ENCODE measurements around the gene DHH. TPM values are rescaled to one million over a fixed set of nuclear protein-coding genes. Genes with fewer than 3 reads are reported as not detected.

The DHH gene
- total RNA-seq, 1 donor from 2014 or later, result 0.63 TPM

- H3K27ac Mint-ChIP-seq, result no peak overlapping the region
- H3K9me3 Mint-ChIP-seq, result no peaks in the 10 kb centered on the region
- no peak for TF ChIP-seq CTCF (IDR thresholded peaks at IDR 0.05; ENCODE audit: unreplicated experiment)
- peaks cover 80% of the 10 kb centered on the region for H3K27me3 Mint-ChIP-seq (ENCODE audit: low read depth)
- peaks cover 34% of the 10 kb centered on the region for H3K4me1 Mint-ChIP-seq
- DNase-seq (ENCODE audit: low spot score in 2 of 2, unreplicated experiment in 2 of 2), result no peak
- H3K4me3 Mint-ChIP-seq, result no peak overlapping the region
- peaks cover 15% of the 10 kb centered on the region for H3K36me3 Mint-ChIP-seq
These were observed 1.7 kb downstream of the DHH start for GRCh38 chr12:49092816-49093406.

GRCh38 chr12:49092086-49092815 lies 2.4 kb downstream of the DHH start:
- peaks cover 84% of the 10 kb centered on the region for H3K27me3 Mint-ChIP-seq (ENCODE audit: low read depth)
- peaks cover 34% of the 10 kb centered on the region for H3K4me1 Mint-ChIP-seq
- no peaks in the 10 kb centered on the region for H3K9me3 Mint-ChIP-seq
- H3K4me3 Mint-ChIP-seq, result peak overlapping the region; percentile 10
- no peak overlapping the region for H3K27ac Mint-ChIP-seq
- peak in 1 of 2 experiments; percentile 64 for DNase-seq (ENCODE audit: low spot score in 2 of 2, unreplicated experiment in 2 of 2)
- no peak for TF ChIP-seq CTCF (IDR thresholded peaks at IDR 0.05; ENCODE audit: unreplicated experiment)
- H3K36me3 Mint-ChIP-seq, result peaks cover 12% of the 10 kb centered on the region

- Mint-ChIP-seq H3K4me3 (peak overlapping the region; percentile 10), H3K27ac (no peak overlapping the region)
These were observed 2.8 kb downstream of the DHH start for GRCh38 chr12:49091836-49092085.

GRCh38 chr12:49091056-49091835 lies 3.4 kb downstream of the DHH start:
- TF ChIP-seq CTCF (IDR thresholded peaks at IDR 0.05; ENCODE audit: unreplicated experiment), result no peak
- Mint-ChIP-seq H3K27me3 (ENCODE audit: low read depth) (peaks cover 92% of the 10 kb centered on the region), H3K4me1 (peaks cover 34% of the 10 kb centered on the region), H3K9me3 (no peaks in the 10 kb centered on the region), H3K4me3 (peak overlapping the region; percentile 13), H3K36me3 (peaks cover 9% of the 10 kb centered on the region), H3K27ac (no peak overlapping the region)
- no peak for DNase-seq (ENCODE audit: low spot score in 2 of 2, unreplicated experiment in 2 of 2)

More at GRCh38 chr12:49091836-49092085, 2.8 kb downstream of the DHH start:
- Mint-ChIP-seq H3K27me3 (ENCODE audit: low read depth) (peaks cover 89% of the 10 kb centered on the region), H3K4me1 (peaks cover 34% of the 10 kb centered on the region), H3K9me3 (no peaks in the 10 kb centered on the region), H3K36me3 (peaks cover 12% of the 10 kb centered on the region)
- TF ChIP-seq CTCF (IDR thresholded peaks at IDR 0.05; ENCODE audit: unreplicated experiment), result no peak
- no peak for DNase-seq (ENCODE audit: low spot score in 2 of 2, unreplicated experiment in 2 of 2)

- peak; percentile 21 for TF ChIP-seq CTCF (IDR thresholded peaks at IDR 0.05; ENCODE audit: unreplicated experiment)
- Mint-ChIP-seq H3K9me3 (no peaks in the 10 kb centered on the region), H3K4me1 (peaks cover 33% of the 10 kb centered on the region), H3K4me3 (peak overlapping the region; percentile 51), H3K27ac (no peak overlapping the region), H3K27me3 (ENCODE audit: low read depth) (peaks cover 86% of the 10 kb centered on the region), H3K36me3 (peaks cover under 1% of the 10 kb centered on the region)
- peak in 1 of 2 experiments; percentile 64 for DNase-seq (ENCODE audit: low spot score in 2 of 2, unreplicated experiment in 2 of 2)
These were observed 4.5 kb downstream of the DHH start for GRCh38 chr12:49089821-49090773.
